Measurements from ENCODE around the gene NCR2. TPM values are rescaled to one million over a fixed set of nuclear protein-coding genes. Genes with fewer than 3 reads are reported as not detected.

The NCR2 gene
- total and polyA plus RNA-seq, 5 experiments from 2014 or later, result not detected

DNA sequence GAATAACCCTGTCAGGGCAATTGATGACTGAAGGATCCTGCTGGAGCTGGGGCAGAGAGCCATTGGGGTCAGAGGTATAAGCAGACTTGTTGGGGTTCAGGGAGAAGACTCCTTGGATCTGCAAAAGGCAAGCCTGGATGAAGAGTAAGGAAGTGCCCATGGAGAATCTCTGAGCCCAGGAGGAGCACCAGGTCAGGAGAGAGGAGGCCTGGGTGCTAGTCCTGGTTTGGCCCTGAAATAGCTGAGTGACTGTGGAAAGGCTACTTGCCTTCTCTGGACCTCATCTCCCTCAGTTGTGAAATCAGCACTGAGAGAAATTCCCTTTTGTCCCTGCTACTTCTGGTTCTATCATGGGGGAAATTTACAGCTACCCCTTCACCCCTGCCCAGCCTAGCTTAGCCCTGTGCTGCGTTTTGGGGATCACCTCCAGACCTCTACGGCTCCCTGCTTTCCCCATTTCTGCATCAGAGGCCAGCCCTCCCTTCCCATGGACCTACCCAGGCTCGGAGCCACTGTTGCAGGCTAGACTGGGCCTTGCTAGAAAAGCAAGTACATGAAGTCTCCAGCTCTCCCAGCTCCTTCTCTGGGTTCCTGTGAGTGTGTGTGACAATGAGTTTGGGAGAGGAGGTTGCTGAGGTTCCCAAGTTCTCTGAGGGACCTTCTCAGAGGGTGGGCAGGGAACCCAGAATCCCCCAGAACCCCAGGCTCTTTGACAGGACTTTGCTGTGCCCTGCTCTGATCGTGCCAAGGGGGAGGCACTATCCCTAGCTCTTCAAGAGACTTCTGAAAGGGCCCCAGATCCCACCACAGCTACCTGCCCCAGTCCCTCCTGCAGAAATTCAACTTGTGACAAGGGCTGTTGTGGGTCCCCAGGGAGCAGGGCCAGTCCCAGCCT lies 2.3 kb upstream of the NCR2 start:
- no peak for ATAC-seq
- H3K4me1 Mint-ChIP-seq, result peaks cover 43 to 62% (median 60%) of the 10 kb centered on the region in 4 donors
- H3K27me3 Mint-ChIP-seq, result peaks cover 0 to 2% (median 0%) of the 10 kb centered on the region in 5 donors
- peak overlapping the region; percentile 57 to 88 (median 72) for H3K4me3 Mint-ChIP-seq
- H3K27ac Mint-ChIP-seq, result peak overlapping the region; percentile 89 to 99 (median 94)
- no peak for DNase-seq
- no peaks in the 10 kb centered on the region for H3K9me3 Mint-ChIP-seq
- POLR2A ChIA-PET, result interaction anchor here (0.6 to 2.6 kb wide), 7 partner anchors 7 to 41 kb away, joined by 3 to 28 read pairs (median 4); no protein-coding TSS in a partner anchor
- H3K36me3 Mint-ChIP-seq, result no peaks in the 10 kb centered on the region

DNA sequence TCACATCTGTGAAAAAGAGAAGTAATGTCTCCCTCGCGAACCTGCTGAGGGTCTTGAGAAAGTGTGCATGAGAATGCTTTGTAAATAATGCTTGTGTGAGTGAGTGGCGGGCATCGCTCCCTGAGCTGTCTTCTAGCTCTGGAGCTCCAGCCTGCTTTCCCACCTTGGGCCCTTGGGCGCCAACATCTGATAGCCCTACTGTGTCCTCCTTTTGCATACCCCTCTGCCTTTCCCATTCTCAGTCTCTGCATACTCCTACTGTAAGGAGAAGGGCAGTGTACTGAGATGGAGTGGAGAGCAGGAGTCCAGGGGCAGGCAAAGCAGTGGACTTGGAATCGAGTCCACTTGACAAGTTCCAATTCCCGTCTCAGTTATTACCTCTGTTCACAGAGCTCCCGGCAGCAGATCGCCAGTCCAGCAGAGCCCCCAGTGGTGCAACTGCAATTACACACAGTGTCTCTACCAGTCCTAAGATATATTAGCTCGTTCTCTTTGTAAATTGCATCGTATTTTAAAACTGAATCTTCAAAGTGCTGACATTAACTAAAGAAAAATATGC lies 847 bp upstream of the NCR2 start:
- DNase-seq (peak in 2 of 10 donors; percentile 14 to 22), ATAC-seq (peak in 1 of 2 donors; percentile 7)
- POLR2A ChIA-PET, result interaction anchor here (0.6 to 2.6 kb wide), 10 partner anchors 9 to 418 kb away, joined by 3 to 28 read pairs (median 4); partner anchors contain the start of gene TREML2
- H3K36me3 Mint-ChIP-seq, result no peaks in the 10 kb centered on the region
- H3K9me3 Mint-ChIP-seq, result no peaks in the 10 kb centered on the region
- peaks cover 0 to 2% (median 0%) of the 10 kb centered on the region in 5 donors for H3K27me3 Mint-ChIP-seq
- peak overlapping the region; percentile 57 to 88 (median 72) for H3K4me3 Mint-ChIP-seq
- H3K27ac Mint-ChIP-seq, result peak overlapping the region; percentile 89 to 99 (median 94)
- H3K4me1 Mint-ChIP-seq, result peaks cover 43 to 62% (median 60%) of the 10 kb centered on the region in 4 donors

GRCh38 chr6:41335943-41336342 lies 535 bp downstream of the NCR2 start:
- POLR2A ChIA-PET, result interaction anchor here (0.6 to 0.9 kb wide), 3 partner anchors 9 to 312 kb away, joined by 3 to 4 read pairs (median 3); no protein-coding TSS in a partner anchor
- peaks cover 0 to 2% (median 0%) of the 10 kb centered on the region in 5 donors for H3K27me3 Mint-ChIP-seq
- H3K36me3 Mint-ChIP-seq, result no peaks in the 10 kb centered on the region
- peaks cover 42 to 60% (median 59%) of the 10 kb centered on the region in 4 donors for H3K4me1 Mint-ChIP-seq
- peak in 1 of 10 donors; percentile 9 for DNase-seq
- ATAC-seq, result no peak
- peak overlapping the region; percentile 87 to 99 (median 94) for H3K27ac Mint-ChIP-seq
- H3K9me3 Mint-ChIP-seq, result no peaks in the 10 kb centered on the region
- H3K4me3 Mint-ChIP-seq, result peak overlapping the region in 6 of 10 donors; percentile 10 to 62 (median 41)

GRCh38 chr6:41336824-41337223 lies 1.4 kb downstream of the NCR2 start:
- ATAC-seq (no peak), DNase-seq (no peak)
- no peaks in the 10 kb centered on the region for H3K9me3 Mint-ChIP-seq
- H3K27ac Mint-ChIP-seq, result peak overlapping the region in 8 of 10 donors; percentile 16 to 99 (median 92)
- POLR2A ChIA-PET, result no interaction called here
- H3K27me3 Mint-ChIP-seq, result peaks cover 0 to 2% (median 0%) of the 10 kb centered on the region in 5 donors
- peaks cover 37 to 53% (median 51%) of the 10 kb centered on the region in 4 donors for H3K4me1 Mint-ChIP-seq
- H3K4me3 Mint-ChIP-seq, result no peak overlapping the region
- H3K36me3 Mint-ChIP-seq, result no peaks in the 10 kb centered on the region

GRCh38 chr6:41337709-41338108 lies 2.3 kb downstream of the NCR2 start:
- ATAC-seq (no peak), DNase-seq (no peak)
- peaks cover 30 to 44% (median 42%) of the 10 kb centered on the region in 4 donors for H3K4me1 Mint-ChIP-seq
- no peaks in the 10 kb centered on the region for H3K36me3 Mint-ChIP-seq
- no peak overlapping the region for H3K27ac Mint-ChIP-seq
- POLR2A ChIA-PET, result no interaction called here
- peaks cover 0 to 2% (median 0%) of the 10 kb centered on the region in 5 donors for H3K27me3 Mint-ChIP-seq
- no peaks in the 10 kb centered on the region for H3K9me3 Mint-ChIP-seq
- no peak overlapping the region for H3K4me3 Mint-ChIP-seq

GRCh38 chr6:41338659-41339058 lies 3.3 kb downstream of the NCR2 start:
- peaks cover 0 to 2% (median 0%) of the 10 kb centered on the region in 5 donors for H3K27me3 Mint-ChIP-seq
- POLR2A ChIA-PET, result no interaction called here
- H3K27ac Mint-ChIP-seq, result no peak overlapping the region
- ATAC-seq, result no peak
- peaks cover 25 to 34% (median 33%) of the 10 kb centered on the region in 4 donors for H3K4me1 Mint-ChIP-seq
- H3K36me3 Mint-ChIP-seq, result no peaks in the 10 kb centered on the region
- DNase-seq, result no peak
- H3K9me3 Mint-ChIP-seq, result no peaks in the 10 kb centered on the region
- no peak overlapping the region for H3K4me3 Mint-ChIP-seq

- Mint-ChIP-seq H3K27me3 (no peaks in the 10 kb centered on the region), H3K36me3 (no peaks in the 10 kb centered on the region), H3K9me3 (no peaks in the 10 kb centered on the region), H3K27ac (peak overlapping the region in 1 of 10 donors; percentile 68), H3K4me1 (peaks cover 25 to 34% (median 31%) of the 10 kb centered on the region in 4 donors), H3K4me3 (no peak overlapping the region)
- POLR2A ChIA-PET, result no interaction called here
- DNase-seq (no peak), ATAC-seq (no peak)
Observed at GRCh38 chr6:41341580-41341979, 6.2 kb downstream of the NCR2 start.

- peak overlapping the region in 2 of 10 donors; percentile 20 to 68 for H3K27ac Mint-ChIP-seq
- POLR2A ChIA-PET, result no interaction called here
Observed at GRCh38 chr6:41342241-41342640, 6.8 kb downstream of the NCR2 start.

GRCh38 chr6:41343641-41344187 lies 8.3 kb downstream of the NCR2 start:
- peak overlapping the region in 4 of 10 donors; percentile 44 to 95 (median 86) for H3K27ac Mint-ChIP-seq
- H3K36me3 Mint-ChIP-seq, result peaks cover 0 to 6% (median 5%) of the 10 kb centered on the region in 3 donors
- peaks cover 0 to 1% (median 0%) of the 10 kb centered on the region in 5 donors for H3K27me3 Mint-ChIP-seq
- H3K9me3 Mint-ChIP-seq, result peaks cover 0 to 7% (median 0%) of the 10 kb centered on the region in 9 donors
- DNase-seq, result no peak
- POLR2A ChIA-PET, result no interaction called here
- peaks cover 24 to 39% (median 29%) of the 10 kb centered on the region in 4 donors for H3K4me1 Mint-ChIP-seq
- ATAC-seq, result no peak
- H3K4me3 Mint-ChIP-seq, result no peak overlapping the region

More at GRCh38 chr6:41342241-41342640, 6.8 kb downstream of the NCR2 start:
- ATAC-seq (no peak), DNase-seq (no peak)
- H3K27me3 Mint-ChIP-seq, result no peaks in the 10 kb centered on the region
- peaks cover 24 to 35% (median 29%) of the 10 kb centered on the region in 4 donors for H3K4me1 Mint-ChIP-seq
- no peak overlapping the region for H3K4me3 Mint-ChIP-seq
- no peaks in the 10 kb centered on the region for H3K36me3 Mint-ChIP-seq
- no peaks in the 10 kb centered on the region for H3K9me3 Mint-ChIP-seq

- ATAC-seq (peak; percentile 100), DNase-seq (peak in 7 of 10 donors; percentile 23 to 71 (median 59))
- Mint-ChIP-seq H3K27ac (peak overlapping the region; percentile 82 to 95 (median 90)), H3K9me3 (peaks cover 0 to 8% (median 0%) of the 10 kb centered on the region in 9 donors), H3K4me3 (peak overlapping the region in 9 of 10 donors; percentile 11 to 77 (median 65)), H3K36me3 (peaks cover 0 to 6% (median 5%) of the 10 kb centered on the region in 3 donors), H3K4me1 (peaks cover 24 to 39% (median 29%) of the 10 kb centered on the region in 4 donors), H3K27me3 (peaks cover 0 to 5% (median 0%) of the 10 kb centered on the region in 5 donors)
- POLR2A ChIA-PET, result interaction anchor here (1.0 to 1.7 kb wide), 4 partner anchors 9 to 17 kb away, joined by 3 to 28 read pairs (median 3); partner anchors contain the start of gene NCR2
Observed at GRCh38 chr6:41344876-41345275, 9.5 kb downstream of the NCR2 start.

DNA sequence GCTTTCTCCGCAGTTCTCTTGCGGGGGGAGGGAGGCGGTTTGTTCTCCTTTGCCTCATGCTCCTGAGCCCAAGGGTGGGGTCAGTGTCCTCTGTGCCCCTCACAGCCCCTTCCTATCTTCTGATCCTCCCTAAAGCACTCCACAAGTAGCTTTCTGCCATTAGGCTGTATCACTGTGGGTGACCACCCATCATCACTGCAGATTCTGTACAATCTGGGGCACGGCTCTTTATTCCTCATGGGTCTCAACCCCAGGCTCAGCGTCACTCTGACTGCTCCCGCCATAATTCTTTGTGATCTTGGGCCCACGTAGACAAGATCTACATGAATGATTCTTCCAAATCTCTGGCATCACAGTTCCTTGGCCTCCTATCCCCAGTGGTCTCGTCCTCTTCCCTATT lies 10.5 kb downstream of the NCR2 start:
- H3K27me3 Mint-ChIP-seq, result peaks cover 0 to 6% (median 0%) of the 10 kb centered on the region in 5 donors
- ATAC-seq, result no peak
- peaks cover 0 to 6% (median 5%) of the 10 kb centered on the region in 3 donors for H3K36me3 Mint-ChIP-seq
- peak overlapping the region in 6 of 10 donors; percentile 29 to 75 (median 51) for H3K4me3 Mint-ChIP-seq
- H3K27ac Mint-ChIP-seq, result peak overlapping the region in 8 of 10 donors; percentile 43 to 95 (median 84)
- no peak for DNase-seq
- POLR2A ChIA-PET, result interaction anchor here (1.1 to 1.7 kb wide), 2 partner anchors 12 kb away, joined by 4 to 28 read pairs; no protein-coding TSS in a partner anchor
- H3K9me3 Mint-ChIP-seq, result peaks cover 0 to 8% (median 0%) of the 10 kb centered on the region in 9 donors
- H3K4me1 Mint-ChIP-seq, result peaks cover 23 to 39% (median 29%) of the 10 kb centered on the region in 4 donors

GRCh38 chr6:41346441-41346840 lies 11.0 kb downstream of the NCR2 start:
- Mint-ChIP-seq H3K9me3 (peaks cover 0 to 8% (median 0%) of the 10 kb centered on the region in 9 donors), H3K4me1 (peaks cover 22 to 39% (median 29%) of the 10 kb centered on the region in 4 donors), H3K27ac (peak overlapping the region in 7 of 10 donors; percentile 12 to 94 (median 74)), H3K27me3 (peaks cover 0 to 6% (median 3%) of the 10 kb centered on the region in 5 donors), H3K36me3 (peaks cover 0 to 6% (median 5%) of the 10 kb centered on the region in 3 donors), H3K4me3 (peak overlapping the region in 1 of 10 donors; percentile 32)
- DNase-seq (no peak), ATAC-seq (no peak)
- POLR2A ChIA-PET, result interaction anchor here (1.1 kb wide), 1 partner anchor 12 kb away, joined by 4 read pairs; no protein-coding TSS in a partner anchor

All from naive thymus-derived CD8-positive, alpha-beta T cell (primary cell).